HEK293T (cell line): ENCODE data around the gene SLC6A6.

ENCODE experiments used
- CTCF ChIA-PET: fragments of 350-600 bp; formaldehyde crosslinking; extraction: SDS; loops from one replicate; lab custom pipeline; 2021; ENCODE audit warnings: antibody characterized with exemption, inconsistent platforms; lab: Yijun Ruan, JAX
- POLR2A ChIA-PET: fragments of 350-600 bp; formaldehyde crosslinking; extraction: SDS; loops from one replicate; lab custom pipeline; 2020; ENCODE audit warnings: antibody characterized with exemption, inconsistent platforms; lab: Yijun Ruan, JAX
- DNase-seq: peaks from one replicate; pipeline ENCODE4 v3.0.0; 2012; ENCODE audit warnings: mixed read lengths; ENCODE audit errors: extremely low spot score
- ARNT ChIP-seq: fragments of 450-650 bp; IDR thresholded peaks from 2 replicates; pipeline ENCODE4 v1.6.1; 2017; ENCODE audit warnings: mild to moderate bottlenecking
- BHLHE40 ChIP-seq: fragments of 450-650 bp; IDR thresholded peaks from 2 replicates; pipeline ENCODE4 v1.6.1; 2016; ENCODE audit warnings: mild to moderate bottlenecking, moderate library complexity, borderline replicate concordance
- CTBP1 ChIP-seq: fragments of 450-650 bp; IDR thresholded peaks from 2 replicates; pipeline ENCODE4 v1.6.1; 2016; ENCODE audit warnings: borderline replicate concordance
- ELF4 ChIP-seq: fragments of 450-650 bp; IDR thresholded peaks from 2 replicates; pipeline ENCODE4 v1.6.1; 2017; ENCODE audit warnings: antibody characterized with exemption
- FOXA1 ChIP-seq: fragments of 450-650 bp; IDR thresholded peaks from 2 replicates; pipeline ENCODE4 v1.6.1; 2016; ENCODE audit warnings: mild to moderate bottlenecking
- FOXK2 ChIP-seq: fragments of 450-650 bp; IDR thresholded peaks from 2 replicates; pipeline ENCODE4 v1.6.1; 2016; ENCODE audit warnings: mild to moderate bottlenecking
- FOXM1 ChIP-seq: fragments of 450-650 bp; IDR thresholded peaks from 2 replicates; pipeline ENCODE4 v1.6.1; 2017; ENCODE audit warnings: mild to moderate bottlenecking, borderline replicate concordance
- HDGF ChIP-seq: fragments of 450-650 bp; IDR thresholded peaks from 2 replicates; pipeline ENCODE4 v1.6.1; 2017; ENCODE audit warnings: antibody characterized with exemption, borderline replicate concordance
- L3MBTL2 ChIP-seq: fragments of 450-650 bp; conservative IDR thresholded peaks from 2 replicates; pipeline ENCODE4 v1.6.1; 2016; ENCODE audit warnings: mild to moderate bottlenecking
- LEF1 ChIP-seq: fragments of 450-650 bp; IDR thresholded peaks from 2 replicates; pipeline ENCODE4 v1.6.1; 2017; ENCODE audit warnings: mild to moderate bottlenecking, borderline replicate concordance
- NFRKB ChIP-seq: fragments of 450-650 bp; IDR thresholded peaks from 2 replicates; pipeline ENCODE4 v1.6.1; 2016; ENCODE audit warnings: mild to moderate bottlenecking, moderate library complexity
- SP1 ChIP-seq: fragments of 450-650 bp; IDR thresholded peaks from 2 replicates; pipeline ENCODE4 v1.6.1; 2017
- SUZ12 ChIP-seq: fragments of 450-650 bp; IDR thresholded peaks from 2 replicates; pipeline ENCODE4 v1.6.1; 2016; ENCODE audit warnings: mild to moderate bottlenecking
- TARDBP ChIP-seq: fragments of 450-650 bp; IDR thresholded peaks from 2 replicates; pipeline ENCODE4 v1.6.1; 2016
- ZNF384 ChIP-seq: fragments of 450-650 bp; IDR thresholded peaks from 2 replicates; pipeline ENCODE4 v1.6.1; 2016
- TF ChIP-seq, protein P1 (sequence below): fragments of 450-650 bp; IDR thresholded peaks from 2 replicates; pipeline ENCODE4 v1.6.1; 2016

Gene SLC6A6

DNA sequence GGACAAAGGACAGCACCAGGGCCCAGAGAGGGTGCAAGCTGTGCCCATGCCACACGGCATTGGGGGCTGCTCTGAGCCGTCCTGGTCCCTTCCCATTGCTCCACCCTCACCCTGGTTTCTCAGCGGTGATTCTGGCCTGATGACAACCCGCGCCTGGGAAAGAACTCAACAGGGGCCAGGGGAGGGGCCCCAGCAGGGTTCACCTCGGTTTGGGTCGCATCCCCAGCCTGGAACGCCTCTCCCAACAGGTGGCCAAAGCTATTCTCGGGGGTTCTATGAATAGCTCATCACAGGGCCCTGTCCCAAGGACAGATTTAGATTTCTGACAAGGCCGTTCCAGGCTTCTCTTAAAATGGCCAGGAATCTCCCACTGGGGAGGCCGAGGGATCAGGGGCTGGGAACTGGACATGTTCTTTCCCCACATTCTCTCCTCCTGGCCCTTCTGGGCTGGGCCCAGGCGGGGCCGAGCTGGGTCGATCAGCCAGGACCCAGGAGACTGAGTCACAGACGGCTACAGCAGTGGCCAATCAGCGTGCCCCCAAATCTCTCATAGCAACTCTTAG is 119.8 kb downstream of the SLC6A6 start:
- DNase-seq = no peak
- POLR2A ChIA-PET = no interaction called here
- CTCF ChIA-PET = interaction anchor here (1.5 kb wide), 1 partner anchor 13 kb away, joined by 3 read pairs; no protein-coding TSS in a partner anchor
- TF ChIP-seq ARNT (no peak), HDGF (no peak), NFRKB (no peak), L3MBTL2 (no peak), LEF1 (no peak), ZNF384 (no peak), BHLHE40 (no peak), FOXA1 (no peak), SUZ12 (no peak), ELF4 (no peak), CTBP1 (no peak), FOXM1 (no peak), TARDBP (no peak), SP1 (no peak), FOXK2 (no peak)
- TF ChIP-seq, protein P1, sequence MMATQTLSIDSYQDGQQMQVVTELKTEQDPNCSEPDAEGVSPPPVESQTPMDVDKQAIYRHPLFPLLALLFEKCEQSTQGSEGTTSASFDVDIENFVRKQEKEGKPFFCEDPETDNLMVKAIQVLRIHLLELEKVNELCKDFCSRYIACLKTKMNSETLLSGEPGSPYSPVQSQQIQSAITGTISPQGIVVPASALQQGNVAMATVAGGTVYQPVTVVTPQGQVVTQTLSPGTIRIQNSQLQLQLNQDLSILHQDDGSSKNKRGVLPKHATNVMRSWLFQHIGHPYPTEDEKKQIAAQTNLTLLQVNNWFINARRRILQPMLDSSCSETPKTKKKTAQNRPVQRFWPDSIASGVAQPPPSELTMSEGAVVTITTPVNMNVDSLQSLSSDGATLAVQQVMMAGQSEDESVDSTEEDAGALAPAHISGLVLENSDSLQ = no peak

- CTCF ChIA-PET = interaction anchor here (1.5 kb wide), 1 partner anchor 14 kb away, joined by 3 read pairs; no protein-coding TSS in a partner anchor
- TF ChIP-seq BHLHE40 (no peak), ARNT (no peak), ELF4 (no peak), SUZ12 (no peak), FOXA1 (no peak), HDGF (no peak), LEF1 (no peak), L3MBTL2 (no peak), FOXM1 (no peak), NFRKB (no peak), FOXK2 (no peak)
- TF ChIP-seq, protein P1 = no peak
- DNase-seq = no peak
- POLR2A ChIA-PET = no interaction called here
Observed at GRCh38 chr3:14522768-14523167, 120.4 kb downstream of the SLC6A6 start.

DNA sequence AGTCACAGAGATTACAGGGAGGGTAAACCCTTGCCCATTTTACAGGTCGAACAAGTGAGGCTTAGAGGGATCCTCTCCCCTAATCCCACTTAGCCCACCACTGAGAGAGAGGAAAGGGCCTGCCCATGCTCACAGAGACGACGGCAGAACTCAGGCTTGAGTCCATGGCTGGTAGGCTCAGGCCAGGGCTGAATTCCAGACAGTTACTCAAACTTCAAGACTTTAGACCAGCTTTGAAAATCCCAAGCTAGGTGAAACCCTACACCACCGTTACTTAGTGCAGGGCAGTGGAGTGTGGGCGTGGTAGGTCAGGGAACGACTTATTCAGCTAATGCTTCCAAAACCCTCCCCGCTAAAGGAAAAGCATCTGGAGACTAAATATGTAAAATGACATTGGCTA is 121.4 kb downstream of the SLC6A6 start:
- no peak for TF ChIP-seq FOXA1
- no peak for TF ChIP-seq NFRKB
- CTCF ChIA-PET = no interaction called here
- POLR2A ChIA-PET = interaction anchor here (0.8 kb wide), 1 partner anchor 9 kb away, joined by 3 read pairs; no protein-coding TSS in a partner anchor
- DNase-seq = no peak

DNA sequence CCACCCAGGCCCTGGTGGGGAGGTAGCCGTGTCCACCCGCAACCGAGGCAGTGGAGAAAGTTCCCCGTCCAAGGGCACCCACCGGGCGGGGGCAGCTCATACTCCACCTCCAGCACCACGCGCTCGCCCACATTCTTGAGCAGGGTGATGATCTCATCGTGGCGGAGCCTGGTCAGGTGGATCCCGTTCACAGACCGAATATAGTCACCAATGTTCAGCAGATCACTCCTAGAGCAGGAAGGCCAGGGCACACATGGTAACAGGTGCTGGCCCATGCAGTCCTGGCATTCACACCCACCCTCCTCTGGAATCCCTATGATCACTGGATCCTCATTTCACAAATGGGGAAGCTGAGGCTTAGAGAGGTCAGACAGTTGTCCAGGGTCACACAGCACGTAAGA is 121.9 kb downstream of the SLC6A6 start:
- CTCF ChIA-PET = no interaction called here
- TF ChIP-seq, protein P1 = no peak
- TF ChIP-seq ZNF384 (no peak), HDGF (no peak), FOXA1 (no peak), LEF1 (no peak), SP1 (no peak), SUZ12 (no peak)
- POLR2A ChIA-PET = no interaction called here
- DNase-seq = no peak

DNA sequence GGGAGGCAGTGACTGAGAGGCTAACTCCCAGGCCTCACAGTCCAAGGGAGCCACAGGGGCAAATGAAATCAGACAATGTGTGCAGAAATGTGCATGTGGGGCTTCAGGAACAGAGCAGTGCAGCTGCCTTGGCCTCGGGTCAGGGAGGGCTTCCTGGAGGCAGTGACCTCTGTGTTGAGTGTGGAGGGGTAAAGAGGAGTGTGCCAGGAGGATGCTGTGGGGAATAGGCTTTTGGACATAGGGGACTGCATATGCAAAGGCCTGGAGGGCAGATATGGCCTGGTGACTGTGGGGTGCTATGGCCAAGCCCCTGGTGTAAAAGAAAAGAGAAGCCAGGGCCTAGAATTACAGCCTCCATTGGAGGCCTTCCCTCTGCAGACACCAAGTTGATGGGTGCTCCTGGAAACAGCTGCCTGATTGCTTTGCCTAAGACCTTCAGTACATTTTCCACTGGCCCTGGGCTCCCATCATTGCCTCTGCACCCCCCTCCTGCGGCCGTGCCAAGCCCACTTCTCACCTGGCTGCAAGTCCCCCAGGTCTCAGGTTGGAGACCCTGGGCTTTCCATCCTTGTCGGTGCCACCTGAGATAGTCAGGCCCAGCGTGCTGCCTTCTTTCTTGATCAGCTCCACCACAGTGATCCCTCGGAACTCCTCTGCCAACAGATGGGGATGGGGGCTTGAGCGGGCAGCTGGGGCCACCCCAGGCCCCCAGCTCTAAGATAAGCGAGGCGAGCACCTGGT is 122.7 kb downstream of the SLC6A6 start:
- POLR2A ChIA-PET = no interaction called here
- CTCF ChIA-PET = no interaction called here
- no peak for DNase-seq
- TF ChIP-seq FOXK2 (no peak), SUZ12 (no peak), HDGF (no peak), SP1 (no peak), CTBP1 (no peak), FOXA1 (no peak), BHLHE40 (no peak), ZNF384 (no peak)

- ChIA-PET CTCF (interaction anchor here (1.0 kb wide), 1 partner anchor 22 kb away, joined by 3 read pairs; no protein-coding TSS in a partner anchor), POLR2A (no interaction called here)
- TF ChIP-seq, protein P1 = no peak
- TF ChIP-seq ELF4 (no peak), FOXA1 (no peak), FOXK2 (no peak), BHLHE40 (no peak), TARDBP (no peak), SP1 (no peak), LEF1 (no peak), CTBP1 (no peak), HDGF (no peak), ARNT (no peak)
- DNase-seq = no peak
Observed at GRCh38 chr3:14525685-14526631, 123.6 kb downstream of the SLC6A6 start.
